ENCODE data around the gene SPIN1.
"Not testable (repeated sequence)": the region's sequence is repeated elsewhere in the genome, so short reads cannot be mapped to it uniquely, and the experiment has no call there.

Gene SPIN1

GRCh38 chr9:88388203-88388885 lies at the start of gene SPIN1:
SPIN1 (plus strand) TSS chr9:88388444; CDS start chr9:88426540, 38,096 bp downstream.
- DNase-seq (ENCODE audit: low read depth in 2 of 2) = peak in 1 of 2 experiments; percentile 49

DNA sequence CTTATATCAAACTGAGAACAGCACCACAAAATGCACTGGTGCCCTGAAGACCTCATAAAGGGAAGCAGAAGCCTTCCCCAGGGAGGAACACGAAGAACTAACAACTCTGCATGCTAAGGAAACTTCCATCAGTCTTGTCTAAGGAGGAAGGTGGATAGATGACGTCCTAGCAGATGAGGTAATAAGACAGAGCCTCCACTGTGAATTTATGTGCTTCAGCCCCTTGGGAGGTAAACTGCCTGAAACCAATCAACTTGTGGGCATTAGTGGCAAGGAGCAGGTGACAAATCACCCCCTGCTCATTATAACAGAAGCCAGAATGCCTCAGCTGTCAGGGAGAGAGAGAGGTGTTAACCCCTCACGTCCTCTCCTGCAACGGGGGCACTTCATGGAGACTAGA lies 48.9 kb upstream of the SPIN1 start:
- DNase-seq (ENCODE audit: low read depth in 2 of 2) = no peak

DNA sequence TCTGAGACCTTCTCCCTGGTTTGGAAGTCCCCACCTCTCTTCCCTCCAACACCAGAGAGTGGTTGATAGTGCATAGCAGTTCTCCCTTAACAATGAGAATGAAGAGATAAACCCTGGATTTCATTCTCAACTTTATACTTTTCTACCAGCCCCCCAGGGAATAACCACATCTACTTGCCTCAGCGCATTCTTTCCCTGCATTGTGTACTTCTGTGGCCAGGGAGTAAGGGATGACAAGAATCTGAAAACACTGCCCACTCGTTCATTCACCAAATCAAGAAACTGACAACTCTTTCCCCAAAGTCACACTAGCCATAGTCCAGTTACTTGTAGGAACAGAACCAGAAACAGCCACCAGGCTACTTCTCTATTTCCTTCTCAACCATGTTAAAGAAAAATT lies 46.0 kb upstream of the SPIN1 start:
- DNase-seq (ENCODE audit: low read depth in 2 of 2) = no peak

GRCh38 chr9:88344013-88344412 lies 44.2 kb upstream of the SPIN1 start:
- no peak for DNase-seq (ENCODE audit: low read depth in 2 of 2)

DNA sequence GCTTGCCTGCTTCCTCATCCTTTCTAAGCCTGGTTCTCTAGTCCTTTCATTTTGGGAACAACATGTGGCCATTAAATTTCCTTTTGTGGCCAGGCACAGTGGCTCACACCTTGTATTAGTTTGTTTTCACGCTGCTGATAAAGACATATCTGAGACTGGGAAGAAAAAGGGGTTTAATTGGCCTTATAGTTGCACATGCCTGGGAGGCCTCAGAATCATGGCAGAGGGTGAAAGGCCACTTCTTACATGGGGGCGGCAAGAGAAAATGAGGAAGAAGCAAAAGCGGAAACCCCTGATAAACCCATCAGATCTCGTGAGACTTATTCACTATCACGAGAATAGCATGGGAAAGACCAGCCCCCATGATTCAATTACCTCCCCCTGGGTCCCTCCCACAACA lies 37.9 kb upstream of the SPIN1 start:
- not testable (repeated sequence) for DNase-seq (ENCODE audit: low read depth in 2 of 2)

DNA sequence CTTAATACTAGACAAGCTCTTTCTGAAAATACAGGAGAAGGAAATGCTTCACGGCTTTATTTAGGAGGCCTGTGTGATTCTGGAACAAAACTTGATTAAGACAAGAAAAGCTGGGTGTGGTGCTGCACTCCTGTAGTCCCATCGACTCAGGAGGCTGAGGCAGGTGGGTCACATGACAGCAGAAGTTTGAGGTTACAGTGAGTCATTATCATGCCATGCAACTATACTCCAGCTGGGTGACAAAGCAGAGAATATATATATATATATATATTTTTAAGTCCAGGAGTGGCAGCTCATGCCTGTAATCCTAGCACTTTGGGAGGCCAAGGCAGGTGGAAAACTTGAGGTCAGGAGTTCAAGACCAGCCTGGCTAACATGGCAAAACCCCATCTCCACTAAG lies 33.1 kb upstream of the SPIN1 start:
- no peak for DNase-seq (ENCODE audit: low read depth in 2 of 2)

- not testable (repeated sequence) for DNase-seq (ENCODE audit: low read depth in 2 of 2)
These were observed 31.0 kb upstream of the SPIN1 start for GRCh38 chr9:88357250-88357649.

DNA sequence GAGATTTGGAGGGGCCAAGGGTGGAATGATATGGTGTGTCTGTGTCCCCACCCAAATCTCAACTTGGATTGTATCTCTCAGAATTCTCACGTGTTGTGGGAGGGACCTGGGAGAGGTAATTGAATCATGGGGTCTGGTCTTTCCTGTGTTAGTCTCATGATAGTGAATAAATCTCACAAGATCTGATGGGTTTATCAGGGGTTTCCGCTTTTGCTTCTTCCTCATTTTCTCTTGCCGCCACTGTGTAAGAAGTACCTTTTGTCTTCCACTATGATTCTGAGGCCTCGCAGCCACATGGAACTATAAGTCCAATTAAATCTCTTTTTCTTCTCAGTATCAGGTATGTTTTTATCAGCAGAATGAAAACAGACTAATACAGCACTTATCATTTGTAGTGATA lies 29.5 kb upstream of the SPIN1 start:
- no peak for DNase-seq (ENCODE audit: low read depth in 2 of 2)

DNA sequence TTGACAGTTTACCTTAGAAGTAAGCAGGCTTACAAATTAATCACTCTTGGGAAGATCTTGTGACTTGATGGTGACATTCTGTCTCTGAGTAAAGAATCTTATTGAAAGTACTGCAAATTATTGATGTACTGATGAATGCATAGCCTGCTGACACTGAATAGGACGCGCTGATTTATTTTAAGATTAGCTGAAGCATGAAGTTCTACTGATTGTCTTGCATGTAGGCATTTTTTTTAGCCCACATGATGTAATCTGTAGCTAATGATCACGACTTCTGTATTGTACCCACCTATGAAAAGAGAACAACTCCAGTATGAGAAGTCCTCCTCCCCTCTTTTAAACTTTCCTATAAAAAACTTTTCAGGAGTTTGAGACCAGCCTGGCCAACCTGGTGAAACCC lies 28.3 kb upstream of the SPIN1 start:
- no peak for DNase-seq (ENCODE audit: low read depth in 2 of 2)

DNA sequence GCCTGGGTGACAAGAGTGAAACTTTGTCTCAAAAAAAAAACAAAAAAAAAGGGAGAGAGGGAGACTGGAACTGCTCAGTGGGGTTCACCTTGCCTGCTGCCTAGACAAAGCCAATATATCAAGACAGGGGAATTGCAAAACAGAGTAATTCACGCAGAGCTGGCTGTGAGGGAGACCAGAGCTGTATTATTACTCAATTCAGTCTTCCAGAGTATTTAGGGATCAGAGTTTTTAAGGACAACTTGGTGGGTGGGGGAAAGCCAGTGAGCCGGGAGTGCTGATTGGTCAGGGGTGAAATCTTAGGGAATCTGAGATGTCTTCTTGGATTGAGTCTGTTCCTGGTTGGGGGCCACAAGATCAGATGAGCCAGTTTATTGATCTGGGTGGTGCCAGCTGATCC lies 25.6 kb upstream of the SPIN1 start:
- no peak for DNase-seq (ENCODE audit: low read depth in 2 of 2)

- no peak for DNase-seq (ENCODE audit: low read depth in 2 of 2)
These were observed 24.6 kb upstream of the SPIN1 start for GRCh38 chr9:88363661-88364060.

DNA sequence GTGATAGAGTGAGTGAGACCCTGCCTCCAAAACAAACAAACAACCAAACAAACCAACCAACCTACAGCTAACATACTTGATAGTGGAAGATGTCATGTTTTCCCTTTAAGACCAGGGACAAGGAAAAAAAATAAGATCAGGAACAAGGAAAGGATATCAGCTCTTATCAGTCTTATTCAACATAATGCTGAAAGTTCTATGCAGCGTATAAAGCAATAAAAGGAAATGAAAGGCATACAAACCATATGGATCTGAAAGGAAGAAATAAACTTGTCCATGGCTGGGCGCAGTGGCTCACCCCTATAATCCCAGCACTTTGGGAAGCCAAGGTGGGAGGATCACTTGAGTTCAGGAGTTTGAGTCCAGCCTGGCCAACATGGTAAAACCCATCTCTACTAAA lies 23.5 kb upstream of the SPIN1 start:
- no peak for DNase-seq (ENCODE audit: low read depth in 2 of 2)

DNA sequence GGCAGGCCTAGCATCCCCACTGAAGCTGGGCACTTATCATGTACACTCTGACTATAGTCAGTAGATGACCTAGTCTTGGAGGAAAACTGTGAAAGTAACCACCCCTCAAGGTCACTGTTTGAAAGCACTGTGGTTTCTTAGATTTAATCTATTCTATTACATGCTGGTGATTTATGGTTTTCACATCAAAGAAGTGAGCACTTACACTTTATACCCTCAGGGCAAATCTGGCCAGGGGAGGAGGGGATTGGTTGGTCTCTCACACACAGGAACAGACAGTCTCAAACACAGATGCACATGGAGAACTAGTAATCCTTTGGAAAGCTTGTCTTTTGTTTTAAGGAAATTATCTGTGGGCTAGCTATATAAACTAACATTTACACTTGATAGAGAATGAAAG lies 17.9 kb upstream of the SPIN1 start:
- no peak for DNase-seq (ENCODE audit: low read depth in 2 of 2)

DNA sequence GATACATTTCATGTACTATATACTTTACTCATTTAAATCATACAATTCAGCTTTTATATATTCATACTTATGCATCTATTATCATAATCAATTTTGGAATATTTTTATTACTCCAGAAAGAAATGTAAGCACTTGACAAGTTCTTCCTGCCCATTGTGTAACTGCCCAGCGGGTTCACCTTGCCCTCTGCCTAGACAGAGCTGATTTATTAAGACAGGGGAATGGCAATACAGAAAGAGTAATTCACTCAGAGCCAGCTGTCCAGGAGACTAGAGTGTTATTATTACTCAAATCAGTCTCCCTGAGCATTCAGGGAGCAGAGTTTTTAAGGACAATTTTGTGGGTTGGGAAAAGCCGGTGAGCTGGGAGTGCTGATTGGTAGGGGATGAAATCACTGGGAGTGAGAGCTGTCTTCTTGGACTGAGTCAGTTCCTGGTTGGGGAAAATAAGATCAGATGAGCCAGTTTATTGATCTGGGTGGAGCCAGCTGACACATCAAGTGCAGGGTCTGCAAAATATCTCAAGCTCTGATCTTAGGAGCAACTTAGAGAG lies 16.1 kb upstream of the SPIN1 start:
- no peak for DNase-seq (ENCODE audit: low read depth in 2 of 2)

GRCh38 chr9:88373045-88373444 lies 15.2 kb upstream of the SPIN1 start:
- DNase-seq (ENCODE audit: low read depth in 2 of 2) = no peak

GRCh38 chr9:88378317-88378716 lies 9.9 kb upstream of the SPIN1 start:
- no peak for DNase-seq (ENCODE audit: low read depth in 2 of 2)

GRCh38 chr9:88379352-88379751 lies 8.9 kb upstream of the SPIN1 start:
- DNase-seq (ENCODE audit: low read depth in 2 of 2) = no peak

GRCh38 chr9:88380118-88380517 lies 8.1 kb upstream of the SPIN1 start:
- DNase-seq (ENCODE audit: low read depth in 2 of 2) = no peak

GRCh38 chr9:88381322-88381721 lies 6.9 kb upstream of the SPIN1 start:
- DNase-seq (ENCODE audit: low read depth in 2 of 2) = not testable (repeated sequence)

- no peak for DNase-seq (ENCODE audit: low read depth in 2 of 2)
These were observed 5.1 kb upstream of the SPIN1 start for GRCh38 chr9:88383176-88383575.

GRCh38 chr9:88386137-88386536 lies 2.1 kb upstream of the SPIN1 start:
- not testable (repeated sequence) for DNase-seq (ENCODE audit: low read depth in 2 of 2)

DNA sequence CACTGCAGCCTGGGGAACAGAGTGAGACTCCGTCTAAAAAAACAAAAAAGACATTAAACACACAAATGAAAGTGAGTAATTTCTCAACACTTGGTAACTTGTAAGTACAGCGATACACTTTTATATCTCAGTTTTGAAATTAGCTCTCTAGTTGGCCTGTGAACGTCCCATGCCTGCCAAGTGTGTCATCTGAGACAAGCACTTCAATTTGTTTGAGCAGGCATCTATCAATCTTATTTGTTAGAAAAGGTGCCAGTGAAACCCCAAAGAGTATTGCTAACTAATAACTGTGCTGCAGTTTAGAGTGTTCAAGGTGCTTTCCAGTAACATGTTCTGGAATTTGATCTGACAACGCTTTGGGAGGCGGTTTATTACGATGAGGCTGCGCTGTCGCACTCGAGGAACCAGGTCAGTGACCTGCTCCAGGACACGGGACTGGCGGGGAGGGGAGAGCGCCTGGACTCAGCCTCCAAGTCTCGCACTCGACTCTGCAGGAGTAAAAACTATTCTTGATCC lies 1.1 kb upstream of the SPIN1 start:
- DNase-seq (ENCODE audit: low read depth in 2 of 2) = no peak

DNA sequence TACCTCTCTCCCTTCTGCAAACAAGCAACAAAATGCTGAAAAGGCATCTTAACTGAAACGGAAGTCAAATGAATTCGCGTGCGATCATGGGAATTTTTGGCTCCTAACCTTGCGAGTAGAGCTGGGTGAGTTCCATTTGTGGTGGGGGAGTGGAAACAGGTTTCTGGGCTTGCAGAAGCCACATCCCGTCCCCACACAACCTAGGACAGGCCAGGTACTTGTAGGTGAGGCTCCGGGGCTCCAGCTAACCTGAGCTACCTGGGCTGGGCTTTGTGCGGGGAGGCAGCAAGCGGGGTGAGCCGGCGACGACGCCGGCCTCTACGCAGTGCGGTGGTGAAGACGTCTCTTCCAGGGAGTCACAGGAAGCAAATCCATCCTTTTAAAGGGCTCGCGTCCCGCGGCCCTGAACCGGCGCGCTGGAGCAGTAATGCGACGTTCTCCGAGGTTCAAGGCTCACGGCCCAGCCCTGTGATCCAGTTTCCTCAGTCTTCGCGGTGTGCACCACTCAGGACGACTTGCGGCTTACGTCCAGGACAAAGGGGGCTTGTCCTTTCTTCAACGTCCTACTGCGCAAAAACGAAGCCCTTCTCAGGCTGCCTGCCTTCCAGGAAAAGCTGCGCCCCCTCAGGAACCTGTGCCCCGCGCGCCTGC lies 567 bp upstream of the SPIN1 start:
- peak in 1 of 2 experiments; percentile 10 for DNase-seq (ENCODE audit: low read depth in 2 of 2)
